ENCODE data around the gene HGD. TPM values are rescaled to one million over a fixed set of nuclear protein-coding genes. Genes with fewer than 3 reads are reported as not detected.

HGD gene
- total and polyA plus RNA-seq, 11 donors: 0.16 to 0.62 (median 0.56) TPM; not detected in 8

DNA sequence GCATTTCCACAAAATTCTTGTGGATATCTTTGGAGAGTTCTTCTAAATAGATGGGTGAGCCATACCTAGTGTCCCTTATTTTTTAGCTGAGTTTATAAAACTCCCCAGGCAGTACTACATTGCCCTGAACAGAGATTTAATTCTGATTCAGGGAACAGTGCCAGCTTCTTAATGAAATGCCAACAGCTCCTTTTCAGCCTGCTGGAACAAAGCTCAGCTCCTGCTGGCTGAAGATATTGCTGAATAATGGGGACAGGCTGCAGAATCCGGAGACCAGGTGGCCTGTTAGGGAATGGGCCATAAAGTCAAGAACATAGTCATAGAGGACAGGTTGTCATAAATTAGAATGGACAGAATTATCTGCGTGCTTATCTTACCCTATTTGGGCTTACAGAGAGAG is 8.9 kb downstream of the HGD start:
- no peak for DNase-seq
- H3K36me3 ChIP-seq: no peaks in the 10 kb centered on the region

DNA sequence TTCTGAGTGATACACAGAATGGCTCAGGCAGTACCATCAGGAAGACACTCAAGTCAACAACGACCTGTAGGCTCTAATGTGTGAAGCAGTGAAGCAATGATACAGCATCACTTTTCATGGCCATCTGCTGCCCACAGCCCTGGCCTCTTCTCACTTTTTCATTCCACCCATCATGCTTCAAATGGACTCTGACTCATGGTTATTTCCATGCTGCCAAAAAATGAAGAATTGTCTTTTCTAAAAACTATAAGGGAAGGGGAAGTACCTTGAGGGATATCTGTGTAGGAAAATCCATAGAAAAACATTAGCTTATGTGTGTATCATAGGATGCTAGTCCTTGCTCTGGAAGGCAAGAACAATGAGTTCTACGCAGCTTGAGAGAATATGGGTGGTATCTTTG is 11.5 kb downstream of the HGD start:
- no peaks in the 10 kb centered on the region for H3K9me3 ChIP-seq
- no peak for TF ChIP-seq POLR2A (IDR thresholded peaks at IDR 0.05)
- TF ChIP-seq, protein P1, sequence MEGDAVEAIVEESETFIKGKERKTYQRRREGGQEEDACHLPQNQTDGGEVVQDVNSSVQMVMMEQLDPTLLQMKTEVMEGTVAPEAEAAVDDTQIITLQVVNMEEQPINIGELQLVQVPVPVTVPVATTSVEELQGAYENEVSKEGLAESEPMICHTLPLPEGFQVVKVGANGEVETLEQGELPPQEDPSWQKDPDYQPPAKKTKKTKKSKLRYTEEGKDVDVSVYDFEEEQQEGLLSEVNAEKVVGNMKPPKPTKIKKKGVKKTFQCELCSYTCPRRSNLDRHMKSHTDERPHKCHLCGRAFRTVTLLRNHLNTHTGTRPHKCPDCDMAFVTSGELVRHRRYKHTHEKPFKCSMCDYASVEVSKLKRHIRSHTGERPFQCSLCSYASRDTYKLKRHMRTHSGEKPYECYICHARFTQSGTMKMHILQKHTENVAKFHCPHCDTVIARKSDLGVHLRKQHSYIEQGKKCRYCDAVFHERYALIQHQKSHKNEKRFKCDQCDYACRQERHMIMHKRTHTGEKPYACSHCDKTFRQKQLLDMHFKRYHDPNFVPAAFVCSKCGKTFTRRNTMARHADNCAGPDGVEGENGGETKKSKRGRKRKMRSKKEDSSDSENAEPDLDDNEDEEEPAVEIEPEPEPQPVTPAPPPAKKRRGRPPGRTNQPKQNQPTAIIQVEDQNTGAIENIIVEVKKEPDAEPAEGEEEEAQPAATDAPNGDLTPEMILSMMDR (IDR thresholded peaks at IDR 0.05): no peak
- intact Hi-C loops (cut with DNase I): no loop called here
- H3K4me1 ChIP-seq: no peaks in the 10 kb centered on the region
- H3K36me3 ChIP-seq: no peaks in the 10 kb centered on the region
- whole genome bisulfite sequencing, 4 donors: 74 to 84% (median 78%) methylated on average over 2 of the region's 2 CpGs
- ATAC-seq (no peak), DNase-seq (no peak)
- H3K27ac ChIP-seq: no peak overlapping the region
- H3K4me3 ChIP-seq: no peak overlapping the region
- no peaks in the 10 kb centered on the region for H3K27me3 ChIP-seq

More for the DNA sequence above, 8.9 kb downstream of the HGD start:
- Histone ChIP-seq H3K4me1 (peaks cover 0 to 5% (median under 1%) of the 10 kb centered on the region in 12 donors), H3K27me3 (no peaks in the 10 kb centered on the region), H3K9me3 (no peaks in the 10 kb centered on the region), H3K4me3 (no peak overlapping the region), H3K27ac (no peak overlapping the region)
- TF ChIP-seq, protein P1 (IDR thresholded peaks at IDR 0.05): no peak
- no peak for TF ChIP-seq POLR2A (IDR thresholded peaks at IDR 0.05)
- ATAC-seq: peak in 1 of 4 donors; percentile 33
- 55 to 63% (median 59%) methylated on average over 2 of the region's 2 CpGs for WGBS, 4 donors
- intact Hi-C loops (cut with DNase I): no loop called here

DNA sequence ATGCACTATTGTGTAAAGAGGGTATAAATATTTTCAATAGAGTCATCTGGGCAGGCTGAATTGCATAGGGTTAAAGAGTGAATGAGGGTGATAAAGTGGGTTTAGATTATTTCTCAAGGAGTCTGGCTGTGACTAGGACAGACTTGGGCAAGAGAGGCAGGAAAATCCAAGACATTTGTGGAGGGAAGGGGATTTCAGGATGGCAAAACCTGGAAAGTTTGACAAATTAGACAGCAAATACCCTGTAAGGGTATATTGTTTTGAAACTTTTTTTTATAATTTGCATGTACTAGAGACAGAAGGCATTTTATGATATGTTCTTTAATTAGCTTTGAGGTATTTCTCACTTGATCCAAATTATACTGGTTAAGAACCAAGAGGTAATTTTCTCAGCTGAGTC is 17.1 kb downstream of the HGD start:
- intact Hi-C loops (cut with DNase I): no loop called here
- ATAC-seq (no peak), DNase-seq (no peak)
- Histone ChIP-seq H3K36me3 (no peaks in the 10 kb centered on the region), H3K9me3 (no peaks in the 10 kb centered on the region), H3K4me3 (no peak overlapping the region), H3K27me3 (no peaks in the 10 kb centered on the region), H3K27ac (no peak overlapping the region), H3K4me1 (no peaks in the 10 kb centered on the region)
- TF ChIP-seq, protein P1 (IDR thresholded peaks at IDR 0.05): no peak
- no peak for TF ChIP-seq POLR2A (IDR thresholded peaks at IDR 0.05)

DNA sequence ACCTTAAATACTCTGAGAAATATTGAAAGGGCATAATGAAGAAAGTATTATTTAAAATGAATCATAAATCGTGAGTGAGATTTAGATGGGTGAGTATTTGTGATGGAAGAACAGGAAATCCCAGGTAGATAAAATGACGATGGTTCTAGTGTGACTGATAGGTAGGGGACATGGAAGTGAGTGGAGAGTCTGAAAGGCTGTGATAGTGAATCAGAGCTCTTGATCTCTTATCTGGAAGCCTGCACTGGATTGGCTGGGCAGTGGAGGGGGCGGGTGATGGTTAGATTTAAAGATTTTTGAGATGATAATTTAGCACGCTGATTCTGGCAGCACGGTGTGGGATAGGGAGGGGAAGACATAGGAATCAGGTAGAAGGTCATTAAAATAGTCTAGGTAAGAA is 20.1 kb downstream of the HGD start:
- Histone ChIP-seq H3K36me3 (no peaks in the 10 kb centered on the region), H3K4me3 (no peak overlapping the region), H3K4me1 (no peaks in the 10 kb centered on the region), H3K27me3 (no peaks in the 10 kb centered on the region), H3K27ac (no peak overlapping the region), H3K9me3 (no peaks in the 10 kb centered on the region)
- no peak for TF ChIP-seq POLR2A (IDR thresholded peaks at IDR 0.05)
- TF ChIP-seq, protein P1 (IDR thresholded peaks at IDR 0.05): no peak
- intact Hi-C loops (cut with DNase I): no loop called here
- WGBS, 4 donors: 47 to 60% (median 53%) methylated on average over 5 of the region's 5 CpGs
- no peak for DNase-seq
- ATAC-seq: no peak
